OCI-LY3 (cell line): ENCODE results near the gene C1orf87.

Experiments used
- EZH2phosphoT487 ChIP-seq: fragments of 200-600 bp; shearing (Covaris generic); IDR thresholded peaks from 2 replicates; pipeline ENCODE4 v1.6.1; 2018; ENCODE audit warnings: antibody characterized with exemption, mixed run types, low read depth
- TF ChIP-seq, protein P1 (sequence below): fragments of 200-600, 300-600 bp; sonication (generic); IDR thresholded peaks from 2 replicates; pipeline ENCODE4 v1.5.1; 2014; ENCODE audit warnings: antibody characterized with exemption, low read length, low read depth

DNA sequence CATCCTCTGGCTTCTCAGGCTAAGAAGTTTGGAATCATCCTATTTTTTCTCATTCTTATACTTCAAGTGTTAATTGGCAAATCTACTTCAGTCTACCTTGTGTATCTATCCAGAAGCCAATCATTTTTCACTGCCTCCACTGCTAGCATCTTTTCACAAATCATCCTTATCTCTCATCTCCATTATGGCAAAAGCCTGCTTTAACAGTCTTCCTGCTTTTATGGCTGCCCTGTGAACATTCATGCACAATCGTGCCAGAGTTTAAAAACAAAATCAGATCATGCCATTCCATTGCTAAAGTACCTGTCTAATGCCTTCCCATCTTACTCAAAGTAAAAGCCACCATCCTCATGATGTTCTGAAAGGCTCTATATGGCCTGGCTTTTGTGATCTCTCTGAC, 127.8 kb downstream of the C1orf87 start:
- TF ChIP-seq, protein P1, sequence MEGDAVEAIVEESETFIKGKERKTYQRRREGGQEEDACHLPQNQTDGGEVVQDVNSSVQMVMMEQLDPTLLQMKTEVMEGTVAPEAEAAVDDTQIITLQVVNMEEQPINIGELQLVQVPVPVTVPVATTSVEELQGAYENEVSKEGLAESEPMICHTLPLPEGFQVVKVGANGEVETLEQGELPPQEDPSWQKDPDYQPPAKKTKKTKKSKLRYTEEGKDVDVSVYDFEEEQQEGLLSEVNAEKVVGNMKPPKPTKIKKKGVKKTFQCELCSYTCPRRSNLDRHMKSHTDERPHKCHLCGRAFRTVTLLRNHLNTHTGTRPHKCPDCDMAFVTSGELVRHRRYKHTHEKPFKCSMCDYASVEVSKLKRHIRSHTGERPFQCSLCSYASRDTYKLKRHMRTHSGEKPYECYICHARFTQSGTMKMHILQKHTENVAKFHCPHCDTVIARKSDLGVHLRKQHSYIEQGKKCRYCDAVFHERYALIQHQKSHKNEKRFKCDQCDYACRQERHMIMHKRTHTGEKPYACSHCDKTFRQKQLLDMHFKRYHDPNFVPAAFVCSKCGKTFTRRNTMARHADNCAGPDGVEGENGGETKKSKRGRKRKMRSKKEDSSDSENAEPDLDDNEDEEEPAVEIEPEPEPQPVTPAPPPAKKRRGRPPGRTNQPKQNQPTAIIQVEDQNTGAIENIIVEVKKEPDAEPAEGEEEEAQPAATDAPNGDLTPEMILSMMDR = no peak
- no peak for TF ChIP-seq EZH2phosphoT487
